C4-2B (cell line): Measurements from ENCODE around the gene SRL.
A peak's percentile ranks its signal among the peaks of the same experiment; 100 is the strongest.

Experiments used
- H3K27ac ChIP-seq: fragments of 450-650 bp; 2 replicates; pipeline ENCODE4 v1.5.1; 2017
- ZFX ChIP-seq: fragments of 450-650 bp; IDR thresholded peaks from 2 replicates; pipeline ENCODE4 v1.6.1; 2017
- TF ChIP-seq, protein P1 (sequence below): fragments of 450-650 bp; conservative IDR thresholded peaks from 2 replicates; pipeline ENCODE4 v1.5.1; 2017; ENCODE audit warnings: mild to moderate bottlenecking

Gene SRL

DNA sequence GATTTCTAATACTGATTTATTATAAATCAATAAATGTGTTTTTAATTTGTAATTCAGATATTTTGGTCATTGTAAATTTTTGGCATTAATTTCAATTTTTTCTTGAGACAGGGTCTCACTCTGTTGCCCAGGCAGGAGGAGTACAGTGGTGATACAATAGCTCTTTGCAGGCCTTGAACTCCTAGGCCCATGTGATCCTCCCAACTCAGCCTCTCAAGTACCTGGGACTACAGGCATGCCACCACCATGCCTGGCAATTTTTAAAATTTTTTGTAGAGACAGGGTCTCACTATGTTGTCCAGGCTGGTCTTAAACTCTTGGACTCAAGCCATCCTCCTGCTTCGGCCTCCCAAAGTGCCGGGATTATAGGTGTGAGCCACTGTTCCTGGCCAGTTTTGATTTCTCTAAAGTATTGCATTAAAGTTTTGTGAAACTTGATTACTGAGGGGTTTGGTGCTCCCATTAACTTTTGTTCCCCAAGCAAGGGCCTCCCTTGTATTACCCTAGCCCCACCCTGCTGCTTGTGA is 36.2 kb upstream of the SRL start:
- TF ChIP-seq, protein P1, sequence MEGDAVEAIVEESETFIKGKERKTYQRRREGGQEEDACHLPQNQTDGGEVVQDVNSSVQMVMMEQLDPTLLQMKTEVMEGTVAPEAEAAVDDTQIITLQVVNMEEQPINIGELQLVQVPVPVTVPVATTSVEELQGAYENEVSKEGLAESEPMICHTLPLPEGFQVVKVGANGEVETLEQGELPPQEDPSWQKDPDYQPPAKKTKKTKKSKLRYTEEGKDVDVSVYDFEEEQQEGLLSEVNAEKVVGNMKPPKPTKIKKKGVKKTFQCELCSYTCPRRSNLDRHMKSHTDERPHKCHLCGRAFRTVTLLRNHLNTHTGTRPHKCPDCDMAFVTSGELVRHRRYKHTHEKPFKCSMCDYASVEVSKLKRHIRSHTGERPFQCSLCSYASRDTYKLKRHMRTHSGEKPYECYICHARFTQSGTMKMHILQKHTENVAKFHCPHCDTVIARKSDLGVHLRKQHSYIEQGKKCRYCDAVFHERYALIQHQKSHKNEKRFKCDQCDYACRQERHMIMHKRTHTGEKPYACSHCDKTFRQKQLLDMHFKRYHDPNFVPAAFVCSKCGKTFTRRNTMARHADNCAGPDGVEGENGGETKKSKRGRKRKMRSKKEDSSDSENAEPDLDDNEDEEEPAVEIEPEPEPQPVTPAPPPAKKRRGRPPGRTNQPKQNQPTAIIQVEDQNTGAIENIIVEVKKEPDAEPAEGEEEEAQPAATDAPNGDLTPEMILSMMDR = no peak
- no peak for TF ChIP-seq ZFX
- H3K27ac ChIP-seq = no peak overlapping the region

DNA sequence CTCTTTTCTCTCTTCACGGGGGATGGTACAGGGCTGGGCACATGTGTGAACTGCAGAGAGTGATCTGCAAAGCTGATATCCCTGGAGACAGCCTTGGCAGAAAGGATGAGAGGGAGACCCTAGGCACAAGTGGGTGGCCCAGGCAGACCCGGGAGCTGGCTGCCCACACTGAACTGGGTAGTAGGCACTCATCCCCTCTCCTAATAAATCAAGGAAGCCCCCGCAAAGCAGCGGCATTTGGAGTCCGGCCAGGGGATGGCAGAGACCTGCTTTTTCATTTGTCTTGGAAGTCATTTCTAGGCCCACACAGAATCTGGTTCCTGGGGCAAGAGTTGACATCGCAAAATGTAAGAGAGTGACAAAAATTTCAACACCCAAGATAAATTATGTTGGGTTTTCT is 34.0 kb upstream of the SRL start:
- TF ChIP-seq, protein P1 = no peak
- no peak for TF ChIP-seq ZFX
- no peak overlapping the region for H3K27ac ChIP-seq

DNA sequence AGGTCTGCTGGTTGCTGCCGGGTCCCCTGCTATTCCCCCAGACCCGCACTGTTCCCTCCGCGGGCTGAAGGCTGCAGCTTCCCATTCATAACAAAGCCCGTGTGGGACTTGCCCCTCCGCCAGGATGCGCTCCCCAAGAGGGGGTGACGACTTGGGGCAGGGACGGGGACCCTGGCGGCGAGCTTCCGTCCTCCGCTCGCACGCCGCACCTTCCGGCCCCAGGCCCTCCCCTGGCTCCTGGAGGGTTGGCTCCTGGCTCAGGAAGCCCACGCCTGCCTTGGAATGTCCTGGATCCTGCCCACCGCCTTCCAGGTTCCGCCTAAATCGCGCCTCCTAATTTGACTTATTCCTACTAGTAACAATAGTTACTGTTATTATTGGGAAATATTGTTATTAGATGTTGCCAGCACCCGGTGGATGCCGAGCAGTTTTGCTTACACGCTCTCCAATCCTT is 32.0 kb upstream of the SRL start:
- no peak for TF ChIP-seq ZFX
- TF ChIP-seq, protein P1 = no peak

GRCh38 chr16:4272114-4272956 is 30.5 kb upstream of the SRL start:
- peak; percentile 90 for TF ChIP-seq ZFX
- TF ChIP-seq, protein P1 = no peak
- peak overlapping the region; percentile 95 for H3K27ac ChIP-seq

More for the DNA sequence above, 32.0 kb upstream of the SRL start:
- peak overlapping the region; percentile 95 for H3K27ac ChIP-seq

DNA sequence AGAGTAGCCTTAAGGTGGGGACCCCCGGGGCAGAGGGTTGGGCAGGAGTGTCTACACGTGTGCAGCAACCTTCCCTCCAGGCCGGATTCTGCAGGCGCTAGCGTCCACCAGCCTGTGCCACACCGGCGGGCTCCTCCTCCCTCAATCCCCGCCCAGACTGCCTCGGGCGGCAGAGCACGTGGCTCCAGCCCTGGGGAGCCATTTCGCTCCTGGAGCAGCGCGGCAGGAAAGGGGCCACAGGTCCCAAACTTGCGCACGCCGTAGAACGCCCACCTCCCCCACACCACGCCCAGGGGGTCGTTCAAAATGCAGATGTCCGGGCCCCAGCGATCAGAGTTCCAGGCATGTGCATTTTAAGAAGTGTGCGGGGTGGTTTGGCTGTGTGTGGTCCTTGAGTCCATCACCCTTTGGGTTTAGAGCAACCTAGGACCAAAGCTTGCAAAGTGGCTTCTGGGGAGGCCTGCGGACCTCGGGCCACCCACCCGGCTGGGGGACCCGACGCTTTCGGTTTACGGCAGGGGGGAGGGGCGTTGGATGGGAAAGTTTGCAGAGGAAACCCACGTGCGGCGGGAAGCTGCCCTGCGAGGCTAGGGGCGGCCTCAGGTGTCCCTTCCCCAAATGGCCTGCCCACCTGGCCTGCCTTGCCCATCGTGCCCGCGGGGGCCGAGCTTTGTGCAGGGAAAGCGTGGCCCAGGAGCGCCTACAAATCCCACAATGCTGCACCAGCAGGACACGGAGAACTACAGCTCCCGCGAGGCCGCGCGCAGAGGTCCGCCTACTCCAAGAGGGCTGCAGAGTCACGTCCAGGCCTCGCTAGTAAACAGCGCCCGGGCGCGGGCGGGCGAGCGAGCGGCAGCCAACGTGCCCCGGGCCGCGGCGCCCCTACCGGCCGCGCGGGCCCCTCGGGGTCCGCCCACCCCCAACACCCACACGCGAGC is 29.6 kb upstream of the SRL start:
- TF ChIP-seq ZFX = peak; percentile 99
- TF ChIP-seq, protein P1 = no peak; the same call in 1 of the 2 replicates
- peak overlapping the region; percentile 95 for H3K27ac ChIP-seq

- peak overlapping the region; percentile 95 for H3K27ac ChIP-seq
- TF ChIP-seq, protein P1 = no peak
- TF ChIP-seq ZFX = no peak
Measured at GRCh38 chr16:4270595-4270994, 28.7 kb upstream of the SRL start.
